ENCODE measurements around the gene SPRR1A.

SPRR1A gene

GRCh38 chr1:152946651-152947256 lies 37.1 kb upstream of the SPRR1A start, which contains the start of gene SPRR5:
Gene SPRR5 (plus strand): TSS chr1:152947206. CDS start chr1:152948555, 1,349 bp downstream.
- H3K9me3 ChIP-seq (ENCODE audit: control insufficient read depth, low read length), result no peaks in the 10 kb centered on the region
- no peaks in the 10 kb centered on the region for H3K36me3 ChIP-seq (ENCODE audit: control insufficient read depth, insufficient read depth, low read length)
- no peak within 1 kb of the TSS for H3K9ac ChIP-seq
- no peak within 1 kb of the TSS for H3K4me2 ChIP-seq (ENCODE audit: low read length)
- H2AFZ ChIP-seq, result no peak within 1 kb of the TSS
- no peak for TF ChIP-seq CTCF (IDR thresholded peaks at IDR 0.05)
- H3K4me1 ChIP-seq, result no peaks in the 10 kb centered on the region
- H3K4me3 ChIP-seq (ENCODE audit: low read depth, low read length), result no peak within 1 kb of the TSS
- H3K27me3 ChIP-seq (ENCODE audit: control insufficient read depth, insufficient read depth, low read length), result no peaks in the 10 kb centered on the region
- H3K27ac ChIP-seq, result no peak within 1 kb of the TSS
- no peaks in the 10 kb centered on the region for H3K79me2 ChIP-seq

GRCh38 chr1:152951711-152952110 lies 32.2 kb upstream of the SPRR1A start:
- no peaks in the 10 kb centered on the region for H3K9me3 ChIP-seq (ENCODE audit: control insufficient read depth, low read length)
- H2AFZ ChIP-seq, result no peak overlapping the region
- TF ChIP-seq CTCF (IDR thresholded peaks at IDR 0.05), result no peak
- no peak overlapping the region for H3K4me2 ChIP-seq (ENCODE audit: low read length)
- H3K27me3 ChIP-seq (ENCODE audit: control insufficient read depth, insufficient read depth, low read length), result no peaks in the 10 kb centered on the region
- H3K27ac ChIP-seq, result no peak overlapping the region
- no peaks in the 10 kb centered on the region for H3K4me1 ChIP-seq
- no peak overlapping the region for H3K9ac ChIP-seq
- no peaks in the 10 kb centered on the region for H3K36me3 ChIP-seq (ENCODE audit: control insufficient read depth, insufficient read depth, low read length)
- H3K79me2 ChIP-seq, result no peaks in the 10 kb centered on the region
- H3K4me3 ChIP-seq (ENCODE audit: low read depth, low read length), result no peak overlapping the region

GRCh38 chr1:152953761-152954160 lies 30.1 kb upstream of the SPRR1A start:
- H3K4me2 ChIP-seq (ENCODE audit: low read length), result no peak overlapping the region
- no peaks in the 10 kb centered on the region for H3K36me3 ChIP-seq (ENCODE audit: control insufficient read depth, insufficient read depth, low read length)
- H3K4me1 ChIP-seq, result no peaks in the 10 kb centered on the region
- TF ChIP-seq CTCF (IDR thresholded peaks at IDR 0.05), result no peak
- H3K9me3 ChIP-seq (ENCODE audit: control insufficient read depth, low read length), result no peaks in the 10 kb centered on the region
- H3K4me3 ChIP-seq (ENCODE audit: low read depth, low read length), result no peak overlapping the region
- no peaks in the 10 kb centered on the region for H3K79me2 ChIP-seq
- H3K27ac ChIP-seq, result no peak overlapping the region
- no peak overlapping the region for H2AFZ ChIP-seq
- H3K27me3 ChIP-seq (ENCODE audit: control insufficient read depth, insufficient read depth, low read length), result no peaks in the 10 kb centered on the region
- H3K9ac ChIP-seq, result no peak overlapping the region

GRCh38 chr1:152954436-152954835 lies 29.4 kb upstream of the SPRR1A start:
- Histone ChIP-seq H3K27me3 (ENCODE audit: control insufficient read depth, insufficient read depth, low read length) (no peaks in the 10 kb centered on the region), H3K36me3 (ENCODE audit: control insufficient read depth, insufficient read depth, low read length) (no peaks in the 10 kb centered on the region), H3K9ac (no peak overlapping the region), H3K79me2 (no peaks in the 10 kb centered on the region), H3K4me1 (no peaks in the 10 kb centered on the region), H3K9me3 (ENCODE audit: control insufficient read depth, low read length) (no peaks in the 10 kb centered on the region), H3K4me3 (ENCODE audit: low read depth, low read length) (no peak overlapping the region), H3K4me2 (ENCODE audit: low read length) (no peak overlapping the region), H3K27ac (no peak overlapping the region), H2AFZ (no peak overlapping the region)
- no peak for TF ChIP-seq CTCF (IDR thresholded peaks at IDR 0.05)

- Histone ChIP-seq H3K4me3 (ENCODE audit: low read depth, low read length) (no peak overlapping the region), H2AFZ (no peak overlapping the region), H3K79me2 (no peaks in the 10 kb centered on the region), H3K4me2 (ENCODE audit: low read length) (no peak overlapping the region), H3K4me1 (no peaks in the 10 kb centered on the region), H3K9ac (no peak overlapping the region), H3K27ac (no peak overlapping the region), H3K27me3 (ENCODE audit: control insufficient read depth, insufficient read depth, low read length) (no peaks in the 10 kb centered on the region), H3K36me3 (ENCODE audit: control insufficient read depth, insufficient read depth, low read length) (no peaks in the 10 kb centered on the region), H3K9me3 (ENCODE audit: control insufficient read depth, low read length) (no peaks in the 10 kb centered on the region)
- TF ChIP-seq CTCF (IDR thresholded peaks at IDR 0.05), result no peak
Measured at GRCh38 chr1:152957561-152957960, 26.3 kb upstream of the SPRR1A start.
